A549 (cell line): Measurements from ENCODE around the gene FAM241B. TPM values are rescaled to one million over a fixed set of nuclear protein-coding genes. Genes with fewer than 3 reads are reported as not detected.

Experiments used
- ATAC-seq, 2 experiments: fragments of 200-7000 bp in 1 of 2; fragments of >200 bp in 1 of 2; cut with Nextera tagmentation in 1 of 2; cut with Tn5 transposase in 1 of 2; 3 replicates each; pipeline versions ENCODE4 v1.8.0 to v1.9.1; 2018 to 2020; ENCODE audit warnings: mild to moderate bottlenecking in 1 of 2, moderate library complexity in 1 of 2
- CTCF ChIA-PET: fragments of 300-600 bp; sonication (Branson Sonifier 250); formaldehyde crosslinking; extraction: SDS; loops from one replicate; lab custom pipeline; 2021; ENCODE audit warnings: antibody characterized with exemption, inconsistent platforms; lab: Yijun Ruan, JAX
- POLR2A ChIA-PET: fragments of 350-600 bp; formaldehyde crosslinking; extraction: SDS; loops from one replicate; lab custom pipeline; 2021; ENCODE audit warnings: antibody characterized with exemption, inconsistent platforms; lab: Yijun Ruan, JAX
- DNase-seq, 2 experiments: peaks; one replicate each; pipeline versions ENCODE4 v3.0.0 to v3.0.0-alpha.2; 2011 to 2016; ENCODE audit warnings: low read depth in 1 of 2, low spot score in 1 of 2
- FAIRE-seq: peaks from 2 replicates; lab custom pipeline; 2011; peaks lifted over from hg19 to GRCh38; lab: Jason Lieb, UNC
- H3K27ac ChIP-seq, 2 experiments: fragments of >200 bp; sonication (Bioruptor Twin); formaldehyde crosslinking; 3 replicates each; pipeline ENCODE4 v1.5.1; 2016 to 2017
- H3K4me1 ChIP-seq: fragments of >200 bp; sonication (Bioruptor Twin); formaldehyde crosslinking; 3 replicates; pipeline ENCODE4 v1.6.1; 2016
- H3K4me2 ChIP-seq: fragments of >200 bp; sonication (Bioruptor Twin); formaldehyde crosslinking; 3 replicates; pipeline ENCODE4 v1.6.1; 2016
- H3K4me3 ChIP-seq: fragments of >200 bp; sonication (Bioruptor Twin); formaldehyde crosslinking; 3 replicates; pipeline ENCODE4 v1.5.1; 2016
- H3K9me3 ChIP-seq: fragments of >200 bp; sonication (Bioruptor Twin); formaldehyde crosslinking; 3 replicates; pipeline ENCODE4 v1.6.1; 2016
- BCL3 ChIP-seq: fragments of >200 bp; sonication (Bioruptor Twin); formaldehyde crosslinking; IDR thresholded peaks from 3 replicates; pipeline ENCODE4 v1.6.1; 2016
- BHLHE40 ChIP-seq: IDR thresholded peaks from 2 replicates; pipeline ENCODE4 v1.6.1; 2012; ENCODE audit warnings: low read depth, low read length, inconsistent platforms
- CBX2 ChIP-seq: fragments of 200-600 bp; sonication (generic); IDR thresholded peaks from 2 replicates; pipeline ENCODE4 v1.6.1; 2016; ENCODE audit warnings: low read depth, mild to moderate bottlenecking, borderline replicate concordance
- CBX8 ChIP-seq: fragments of 200-600 bp; sonication (generic); IDR thresholded peaks from 2 replicates; pipeline ENCODE4 v1.6.1; 2016
- CEBPB ChIP-seq, 2 experiments: fragments of >200 bp in 1 of 2; sonication (Bioruptor Twin) in 1 of 2; formaldehyde crosslinking in 1 of 2; IDR thresholded peaks; 2 replicates each; pipeline ENCODE4 v1.6.1; 2012 to 2016
- CHD2 ChIP-seq: fragments of 150-350 bp; IDR thresholded peaks from 2 replicates; pipeline ENCODE4 v1.6.1; 2014; ENCODE audit warnings: low read length; ENCODE audit not compliant: partially characterized antibody
- ESRRA ChIP-seq: fragments of 150-350 bp; IDR thresholded peaks from 2 replicates; pipeline ENCODE4 v1.6.1; 2014; ENCODE audit warnings: mild to moderate bottlenecking, low read length, borderline replicate concordance
- HEYL ChIP-seq: fragments of 250-450 bp; sonication (Bioruptor Pico); IDR thresholded peaks from 2 replicates; pipeline ENCODE4 v1.8.0; 2021; ENCODE audit warnings: mild to moderate bottlenecking, moderate library complexity
- HMGXB4 ChIP-seq: fragments of 250-450 bp; sonication (Bioruptor Pico); IDR thresholded peaks from 2 replicates; pipeline ENCODE4 v1.5.0; 2021; ENCODE audit warnings: mild to moderate bottlenecking, moderate library complexity, borderline replicate concordance
- KDM5A ChIP-seq: fragments of 200-600 bp; sonication (generic); IDR thresholded peaks from 2 replicates; pipeline ENCODE4 v1.6.1; 2016; ENCODE audit warnings: antibody characterized with exemption, mild to moderate bottlenecking
- MAFK ChIP-seq: fragments of 450-650 bp; IDR thresholded peaks from 2 replicates; pipeline ENCODE4 v1.6.1; 2014; ENCODE audit not compliant: partially characterized antibody
- MAX ChIP-seq: IDR thresholded peaks from 2 replicates; pipeline ENCODE4 v1.6.1; 2012
- MYC ChIP-seq: IDR thresholded peaks from 2 replicates; pipeline ENCODE4 v1.6.1; 2012; ENCODE audit warnings: mild to moderate bottlenecking, inconsistent platforms, low read length, improper control_type of control experiment, borderline replicate concordance
- NFE2L2 ChIP-seq: fragments of 150-350 bp; conservative IDR thresholded peaks from 2 replicates; pipeline ENCODE4 v1.6.1; 2014; ENCODE audit warnings: low read length
- PHF8 ChIP-seq: fragments of 200-600 bp; sonication (generic); IDR thresholded peaks from 2 replicates; pipeline ENCODE4 v1.6.1; 2016; ENCODE audit warnings: low read depth, mild to moderate bottlenecking, antibody characterized with exemption, moderate library complexity, borderline replicate concordance
- RAD21 ChIP-seq, 2 experiments: fragments of >200 bp in 1 of 2; sonication (Bioruptor Twin) in 1 of 2; formaldehyde crosslinking in 1 of 2; IDR thresholded peaks in 1 of 2; conservative IDR thresholded peaks in 1 of 2; 2 replicates in 1 of 2; 3 replicates in 1 of 2; pipeline ENCODE4 v1.6.1; 2012 to 2018; ENCODE audit warnings: inconsistent platforms in 1 of 2
- REST ChIP-seq: fragments of 200-600 bp; sonication (generic); IDR thresholded peaks from 2 replicates; pipeline ENCODE4 v1.6.1; 2016; ENCODE audit warnings: antibody characterized with exemption, mild to moderate bottlenecking, moderate library complexity
- SMC3 ChIP-seq: fragments of >200 bp; sonication (Bioruptor Twin); formaldehyde crosslinking; IDR thresholded peaks from 3 replicates; pipeline ENCODE4 v1.6.1; 2018; ENCODE audit warnings: inconsistent platforms
- TP53 ChIP-seq: fragments of 250-450 bp; sonication (Bioruptor Pico); IDR thresholded peaks from 2 replicates; pipeline ENCODE4 v1.5.0; 2021; ENCODE audit warnings: mild to moderate bottlenecking, moderate library complexity
- ZC3H11A ChIP-seq: fragments of 450-650 bp; IDR thresholded peaks from 2 replicates; pipeline ENCODE4 v1.6.1; 2014; ENCODE audit warnings: antibody characterized with exemption, mild to moderate bottlenecking
- ZSCAN20 ChIP-seq: fragments of 250-450 bp; sonication (Bioruptor Pico); IDR thresholded peaks from 2 replicates; pipeline ENCODE4 v1.8.0; 2022; ENCODE audit warnings: mild to moderate bottlenecking, moderate library complexity
- WGBS: methylation state at CpG from one replicate; pipeline ENCODE4 v1.1.6; 2017; ENCODE audit errors: missing lambda C conversion rate; 5-methylcytosine and 5-hydroxymethylcytosine counted together
- polyA plus RNA-seq, 4 experiments: library from polyadenylated mRNA; depleted of rRNA in 3 of 4; stranded (reverse); fragments of >200 nt; fragmentation: RNase III in 1 of 4; extraction: RNeasy Plus Mini Kit Qiagen cat#74134 plus additional on column Dnase treatment in 1 of 4; gene quantifications; 2 replicates in 3 of 4; 3 replicates in 1 of 4; pipeline ENCODE4 v1.2.3, GENCODE V29; 2011 to 2017

The FAM241B gene
- polyA plus RNA-seq, 2 of the 4 experiments (the other 2 are of a cell fraction) = 22.8 to 23.8 TPM

GRCh38 chr10:69676301-69676700 is 46.3 kb downstream of the FAM241B start:
- H3K4me1 ChIP-seq = no peaks in the 10 kb centered on the region
- ATAC-seq (no peak), DNase-seq (no peak)
- CTCF ChIA-PET = no interaction called here
- no peak overlapping the region for H3K4me3 ChIP-seq
- POLR2A ChIA-PET = no interaction called here
- WGBS = 44% methylated on average over 3 of the region's 4 CpGs
- H3K9me3 ChIP-seq = no peaks in the 10 kb centered on the region
- no peak overlapping the region for H3K4me2 ChIP-seq
- TF ChIP-seq BCL3 (no peak), HMGXB4 (CRISPR knock-in tag) (no peak), ZSCAN20 (CRISPR knock-in tag) (no peak), MYC (no peak)
- TF ChIP-seq, all 56 proteins: peak for 0
- H3K27ac ChIP-seq = no peak overlapping the region
- no peak for FAIRE-seq

- Histone ChIP-seq H3K27ac (no peak overlapping the region), H3K4me3 (no peak overlapping the region), H3K4me2 (no peak overlapping the region), H3K9me3 (no peaks in the 10 kb centered on the region), H3K4me1 (no peaks in the 10 kb centered on the region)
- POLR2A ChIA-PET = no interaction called here
- 35% methylated on average over 20 of the region's 20 CpGs for WGBS
- TF ChIP-seq BCL3 (no peak), MAFK (no peak), TP53 (CRISPR knock-in tag) (no peak), CBX8 (no peak), REST (no peak), CBX2 (no peak), PHF8 (no peak), HEYL (CRISPR knock-in tag) (no peak)
- FAIRE-seq = no peak
- no peak for ATAC-seq
- no peak for DNase-seq
- CTCF ChIA-PET = interaction anchor here (0.7 to 3.0 kb wide), 7 partner anchors 10 to 236 kb away, joined by 3 to 9 read pairs (median 4); no protein-coding TSS in a partner anchor
Measured at GRCh38 chr10:69677985-69678654, 48.1 kb downstream of the FAM241B start.

GRCh38 chr10:69679736-69680135 is 49.7 kb downstream of the FAM241B start:
- Histone ChIP-seq H3K9me3 (no peaks in the 10 kb centered on the region), H3K27ac (no peak overlapping the region), H3K4me1 (no peaks in the 10 kb centered on the region), H3K4me3 (no peak overlapping the region), H3K4me2 (no peak overlapping the region)
- DNase-seq = no peak
- ATAC-seq = no peak
- CTCF ChIA-PET = interaction anchor here (1.3 to 4.3 kb wide), 6 partner anchors 11 to 279 kb away, joined by 3 to 17 read pairs (median 6); no protein-coding TSS in a partner anchor
- FAIRE-seq = no peak
- TF ChIP-seq PHF8 = no peak
- no peak for TF ChIP-seq KDM5A
- TF ChIP-seq ZC3H11A = no peak
- no peak for TF ChIP-seq CEBPB (IDR thresholded peaks at IDR 0.05)
- TF ChIP-seq NFE2L2 = no peak
- no peak for TF ChIP-seq TP53 (CRISPR knock-in tag)
- no peak for TF ChIP-seq CBX2
- no peak for TF ChIP-seq BCL3
- TF ChIP-seq RAD21 (conservative IDR thresholded peaks at IDR 0.05 in 1 of 2, IDR thresholded peaks at IDR 0.05 in 1 of 2) = no peak
- TF ChIP-seq ESRRA = no peak
- TF ChIP-seq MAX = no peak
- TF ChIP-seq BHLHE40 = no peak
- no peak for TF ChIP-seq SMC3
- TF ChIP-seq CHD2 = no peak
- WGBS = 7% methylated on average over 9 of the region's 9 CpGs
- POLR2A ChIA-PET = no interaction called here
